ENCODE results near the gene TPBGL. TPM values are rescaled to one million over a fixed set of nuclear protein-coding genes. Genes with fewer than 3 reads are reported as not detected.
A peak's percentile ranks its signal among the peaks of the same experiment; 100 is the strongest.

TPBGL gene
- total RNA-seq, 1 donor from 2014 or later = 1.6 TPM

DNA sequence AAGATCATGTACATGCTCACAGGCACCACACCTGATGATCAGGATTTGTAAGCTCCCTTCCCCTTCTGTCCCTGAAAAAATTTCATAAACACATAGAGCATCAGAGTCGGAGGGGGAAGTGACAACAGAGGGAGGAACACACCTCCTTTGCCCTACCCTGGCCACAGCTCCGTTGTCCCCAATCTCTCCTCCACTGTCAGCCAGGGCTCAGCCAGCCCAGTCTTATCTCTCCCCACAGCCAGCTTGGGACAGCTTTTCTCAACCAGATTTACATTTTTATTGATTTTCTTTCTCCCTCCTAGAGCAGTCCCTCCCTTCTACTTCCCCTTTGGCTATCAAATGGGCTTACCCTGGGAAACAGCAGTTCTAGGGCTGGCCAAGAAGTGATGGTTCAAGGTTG lies 32.1 kb upstream of the TPBGL start:
- no peak for DNase-seq (ENCODE audit: low spot score)

GRCh38 chr11:75212411-75212810 lies 28.2 kb upstream of the TPBGL start:
- DNase-seq (ENCODE audit: low spot score) = no peak

- DNase-seq (ENCODE audit: low spot score) = no peak
Observed at GRCh38 chr11:75214411-75214821, 26.2 kb upstream of the TPBGL start.

- DNase-seq (ENCODE audit: low spot score) = no peak
Observed at GRCh38 chr11:75214843-75215242, 25.7 kb upstream of the TPBGL start.

GRCh38 chr11:75219869-75220268 lies 20.7 kb upstream of the TPBGL start:
- no peak for DNase-seq (ENCODE audit: low spot score)

GRCh38 chr11:75223954-75224643 lies 16.5 kb upstream of the TPBGL start:
- no peak for DNase-seq (ENCODE audit: low spot score)

GRCh38 chr11:75225794-75226193 lies 14.8 kb upstream of the TPBGL start:
- no peak for DNase-seq (ENCODE audit: low spot score)

- peak; percentile 80 for DNase-seq (ENCODE audit: low spot score)
Observed at GRCh38 chr11:75229466-75229865, 11.1 kb upstream of the TPBGL start.

GRCh38 chr11:75230621-75231020 lies 10.0 kb upstream of the TPBGL start:
- DNase-seq (ENCODE audit: low spot score) = peak; percentile 62

DNA sequence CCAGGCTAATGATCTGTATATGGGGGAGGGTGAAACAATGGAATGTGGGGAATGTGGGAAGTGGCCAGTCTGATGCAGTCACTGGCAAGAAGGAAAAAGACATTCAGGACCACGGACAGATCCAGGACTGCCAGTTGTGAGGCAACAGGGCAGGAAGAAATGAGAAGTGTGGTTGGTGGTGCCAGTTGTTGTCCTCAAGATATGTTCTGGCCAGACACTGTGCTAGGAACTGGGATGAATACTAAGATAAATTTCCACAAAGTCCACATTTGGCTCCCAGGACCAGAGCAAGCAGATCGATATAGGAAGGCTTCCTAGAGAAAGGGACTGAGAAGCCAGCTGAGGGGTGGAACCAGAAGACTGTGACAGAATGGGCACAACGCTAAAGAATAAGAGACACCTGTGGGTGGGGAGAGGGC lies 6.8 kb upstream of the TPBGL start:
- DNase-seq (ENCODE audit: low spot score) = no peak

GRCh38 chr11:75236062-75236461 lies 4.5 kb upstream of the TPBGL start:
- DNase-seq (ENCODE audit: low spot score) = peak; percentile 84

GRCh38 chr11:75237050-75237449 lies 3.5 kb upstream of the TPBGL start:
- DNase-seq (ENCODE audit: low spot score) = peak; percentile 69

GRCh38 chr11:75238595-75239440 lies 1.8 kb upstream of the TPBGL start:
- peak; percentile 69 for DNase-seq (ENCODE audit: low spot score)

- DNase-seq (ENCODE audit: low spot score) = peak; percentile 72
Observed at GRCh38 chr11:75239531-75240290, 863 bp upstream of the TPBGL start.

DNA sequence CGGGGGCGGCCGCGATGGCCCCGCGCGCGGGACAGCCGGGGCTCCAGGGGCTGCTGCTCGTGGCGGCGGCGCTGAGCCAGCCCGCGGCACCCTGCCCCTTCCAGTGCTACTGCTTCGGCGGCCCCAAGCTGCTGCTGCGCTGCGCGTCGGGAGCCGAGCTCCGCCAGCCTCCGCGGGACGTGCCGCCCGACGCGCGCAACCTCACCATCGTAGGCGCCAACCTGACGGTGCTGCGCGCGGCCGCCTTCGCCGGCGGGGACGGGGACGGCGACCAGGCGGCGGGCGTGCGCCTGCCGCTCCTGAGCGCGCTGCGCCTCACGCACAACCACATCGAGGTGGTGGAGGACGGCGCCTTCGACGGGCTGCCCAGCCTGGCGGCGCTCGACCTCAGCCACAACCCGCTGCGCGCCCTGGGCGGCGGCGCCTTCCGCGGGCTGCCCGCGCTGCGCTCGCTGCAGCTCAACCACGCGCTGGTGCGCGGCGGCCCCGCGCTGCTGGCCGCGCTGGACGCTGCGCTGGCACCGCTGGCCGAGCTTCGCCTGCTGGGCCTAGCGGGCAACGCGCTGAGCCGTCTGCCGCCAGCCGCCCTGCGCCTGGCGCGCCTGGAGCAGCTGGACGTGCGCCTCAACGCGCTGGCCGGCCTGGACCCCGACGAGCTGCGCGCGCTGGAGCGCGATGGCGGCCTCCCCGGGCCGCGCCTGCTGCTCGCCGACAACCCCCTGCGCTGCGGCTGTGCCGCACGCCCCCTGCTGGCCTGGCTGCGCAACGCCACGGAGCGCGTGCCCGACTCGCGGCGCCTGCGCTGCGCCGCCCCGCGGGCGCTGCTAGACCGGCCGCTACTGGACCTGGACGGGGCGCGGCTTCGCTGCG lies 697 bp downstream of the TPBGL start:
- peak; percentile 96 for DNase-seq (ENCODE audit: low spot score)

- peak; percentile 85 for DNase-seq (ENCODE audit: low spot score)
Observed at GRCh38 chr11:75241906-75242644, 1.5 kb downstream of the TPBGL start.

DNA sequence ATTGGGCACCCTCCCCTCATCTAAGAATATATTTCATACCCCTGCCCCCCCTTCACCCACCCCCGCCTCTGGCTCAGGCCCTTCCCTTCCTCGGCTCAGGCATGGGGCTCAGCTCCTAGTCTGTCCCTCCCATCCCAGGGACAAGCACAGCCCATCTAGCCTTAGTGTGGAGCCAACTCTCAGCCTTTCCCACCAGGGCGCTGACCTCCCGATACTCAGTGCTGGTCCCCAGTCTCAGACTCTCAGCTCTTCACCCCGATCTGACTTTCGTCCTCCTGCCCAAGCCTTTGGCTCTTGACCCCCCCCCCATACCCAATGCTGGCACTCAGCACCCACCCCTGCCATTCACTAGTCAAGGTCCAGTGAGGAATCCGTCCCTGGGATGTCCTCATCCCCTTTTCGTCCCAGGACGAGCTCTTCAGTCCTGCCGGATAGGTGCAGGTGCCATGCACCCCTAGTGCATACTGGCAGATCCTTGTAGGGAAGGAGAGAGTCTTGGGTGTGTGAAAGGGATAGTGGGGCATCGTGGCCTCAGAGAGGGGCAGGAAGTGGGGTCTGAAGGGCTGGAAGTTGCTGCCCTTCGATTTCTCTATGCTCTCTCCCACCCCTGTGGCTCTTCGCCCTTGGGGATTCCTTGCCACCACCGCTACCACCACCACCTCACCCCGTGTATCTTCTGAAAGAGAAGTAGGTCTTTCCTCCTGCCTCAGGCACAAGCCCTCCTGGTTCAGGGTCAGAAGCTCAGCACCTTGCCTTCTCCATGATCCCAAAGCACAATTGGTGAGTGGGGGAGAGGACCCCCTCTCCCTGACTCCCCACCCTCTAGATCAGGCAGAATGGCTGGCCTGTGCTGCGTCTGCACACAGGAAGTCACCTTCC lies 2.4 kb downstream of the TPBGL start:
- DNase-seq (ENCODE audit: low spot score) = peak; percentile 65

- DNase-seq (ENCODE audit: low spot score) = peak; percentile 71
Observed at GRCh38 chr11:75244052-75244814, 3.7 kb downstream of the TPBGL start.

All from mesenteric fat pad (tissue), 1 donor.